Colonic mucosa (tissue), 4 donors: Measurements from ENCODE around the gene TRAPPC1. TPM values are rescaled to one million over a fixed set of nuclear protein-coding genes. Genes with fewer than 3 reads are reported as not detected.

Source experiments
- DNase-seq: peaks from one replicate; pipeline ENCODE4 v3.0.0-alpha.2; 2020
- H3K27ac ChIP-seq: fragments of 200-600 bp; one replicate; pipeline ENCODE4 v1.8.0; 2021
- H3K27me3 ChIP-seq: fragments of 200-600 bp; one replicate; pipeline ENCODE4 v1.8.0; 2021
- H3K36me3 ChIP-seq: fragments of 200-600 bp; one replicate; pipeline ENCODE4 v1.8.0; 2021
- H3K4me1 ChIP-seq: fragments of 200-600 bp; one replicate; pipeline ENCODE4 v1.8.0; 2021; ENCODE audit warnings: mild to moderate bottlenecking
- H3K4me3 ChIP-seq: fragments of 200-600 bp; one replicate; pipeline ENCODE4 v1.8.0; 2021
- H3K9ac ChIP-seq, 2 donors: one replicate each; pipeline ENCODE4 v1.7.0; 2013; ENCODE audit warnings: control low read depth in 2 of 2, low read depth in 2 of 2, low read length in 2 of 2
- H3K9me3 ChIP-seq: fragments of 200-600 bp; one replicate; pipeline ENCODE4 v1.8.0; 2021
- intact Hi-C: fragments of 100-400 bp; cut with DNase I; formaldehyde crosslinking; loops from one replicate; pipeline ENCODE4 v1.14.1; 2022
- total RNA-seq, 2 donors: library from RNA; stranded (reverse); fragmentation: NEBNext Ultra II Directional in 1 of 2; extraction: Animal tissue kit (Norgen Biotek cat#: 25700) in 1 of 2; gene quantifications; one replicate each; pipeline ENCODE4 v1.2.1, GENCODE V29; 2021
- TF ChIP-seq, protein P1 (sequence below): fragments of 200-600 bp; IDR thresholded peaks from one replicate; pipeline ENCODE4 v1.8.0; 2022; ENCODE audit warnings: antibody characterized with exemption, mild to moderate bottlenecking
- donor health status: healthy.
- donor health status: DM: no; HTN: no; CAD: no.
- donor health status: DM: no; HTN: no; CAD: no.

The TRAPPC1 gene
- total RNA-seq, 2 donors from 2014 or later, result 116 to 129 TPM

DNA sequence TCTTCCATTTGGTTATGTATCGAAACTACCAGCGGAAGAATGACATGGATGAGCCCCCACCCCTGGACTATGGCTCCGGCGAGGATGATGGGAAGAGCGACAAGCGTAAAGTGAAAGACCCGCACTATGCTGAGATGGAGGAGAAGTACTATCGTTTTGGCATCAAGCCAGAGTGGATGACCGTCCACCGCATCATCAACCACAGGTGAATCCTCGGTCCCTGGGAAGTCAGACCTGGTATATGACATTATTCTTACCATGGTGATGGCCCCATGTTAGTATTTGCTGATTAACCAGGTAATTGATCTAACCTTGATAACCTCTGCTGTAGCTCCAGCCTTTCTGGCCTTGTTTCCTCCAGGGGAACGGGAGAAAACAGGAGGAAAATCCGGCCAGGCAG lies 34.7 kb downstream of the TRAPPC1 start:
- no peak overlapping the region for H3K9ac ChIP-seq
- no peaks in the 10 kb centered on the region for H3K27me3 ChIP-seq
- no peak overlapping the region for H3K4me3 ChIP-seq
- no peaks in the 10 kb centered on the region for H3K9me3 ChIP-seq
- TF ChIP-seq, protein P1, sequence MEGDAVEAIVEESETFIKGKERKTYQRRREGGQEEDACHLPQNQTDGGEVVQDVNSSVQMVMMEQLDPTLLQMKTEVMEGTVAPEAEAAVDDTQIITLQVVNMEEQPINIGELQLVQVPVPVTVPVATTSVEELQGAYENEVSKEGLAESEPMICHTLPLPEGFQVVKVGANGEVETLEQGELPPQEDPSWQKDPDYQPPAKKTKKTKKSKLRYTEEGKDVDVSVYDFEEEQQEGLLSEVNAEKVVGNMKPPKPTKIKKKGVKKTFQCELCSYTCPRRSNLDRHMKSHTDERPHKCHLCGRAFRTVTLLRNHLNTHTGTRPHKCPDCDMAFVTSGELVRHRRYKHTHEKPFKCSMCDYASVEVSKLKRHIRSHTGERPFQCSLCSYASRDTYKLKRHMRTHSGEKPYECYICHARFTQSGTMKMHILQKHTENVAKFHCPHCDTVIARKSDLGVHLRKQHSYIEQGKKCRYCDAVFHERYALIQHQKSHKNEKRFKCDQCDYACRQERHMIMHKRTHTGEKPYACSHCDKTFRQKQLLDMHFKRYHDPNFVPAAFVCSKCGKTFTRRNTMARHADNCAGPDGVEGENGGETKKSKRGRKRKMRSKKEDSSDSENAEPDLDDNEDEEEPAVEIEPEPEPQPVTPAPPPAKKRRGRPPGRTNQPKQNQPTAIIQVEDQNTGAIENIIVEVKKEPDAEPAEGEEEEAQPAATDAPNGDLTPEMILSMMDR, result no peak
- peaks cover 20% of the 10 kb centered on the region for H3K36me3 ChIP-seq
- no peak overlapping the region for H3K27ac ChIP-seq
- intact Hi-C loops, result no loop called here
- no peaks in the 10 kb centered on the region for H3K4me1 ChIP-seq
- DNase-seq, result no peak

DNA sequence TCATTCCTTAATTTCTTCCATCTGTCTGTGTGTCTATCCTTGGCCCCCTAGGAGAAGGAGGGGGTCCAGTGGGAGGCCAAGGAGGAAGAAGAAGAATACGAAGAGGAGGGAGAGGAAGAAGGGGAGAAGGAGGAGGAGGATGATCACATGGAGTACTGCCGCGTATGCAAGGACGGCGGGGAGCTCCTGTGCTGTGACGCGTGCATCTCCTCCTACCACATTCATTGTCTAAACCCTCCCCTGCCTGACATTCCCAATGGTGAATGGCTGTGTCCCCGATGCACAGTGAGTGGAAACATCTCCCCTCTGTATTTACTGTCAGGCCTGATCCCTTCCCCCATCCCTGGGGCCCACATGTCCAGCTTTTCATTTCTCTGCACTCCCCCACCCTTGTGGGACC lies 36.9 kb downstream of the TRAPPC1 start:
- TF ChIP-seq, protein P1, result no peak
- intact Hi-C loops, result loop anchor here (2.0 kb wide), 1 partner anchor 64 kb away; no protein-coding TSS in a partner anchor
- no peaks in the 10 kb centered on the region for H3K9me3 ChIP-seq
- H3K4me1 ChIP-seq, result peaks cover under 1% of the 10 kb centered on the region
- H3K27me3 ChIP-seq, result no peaks in the 10 kb centered on the region
- H3K36me3 ChIP-seq, result peaks cover 20% of the 10 kb centered on the region
- no peak overlapping the region for H3K9ac ChIP-seq
- DNase-seq, result no peak
- no peak overlapping the region for H3K27ac ChIP-seq
- H3K4me3 ChIP-seq, result no peak overlapping the region

DNA sequence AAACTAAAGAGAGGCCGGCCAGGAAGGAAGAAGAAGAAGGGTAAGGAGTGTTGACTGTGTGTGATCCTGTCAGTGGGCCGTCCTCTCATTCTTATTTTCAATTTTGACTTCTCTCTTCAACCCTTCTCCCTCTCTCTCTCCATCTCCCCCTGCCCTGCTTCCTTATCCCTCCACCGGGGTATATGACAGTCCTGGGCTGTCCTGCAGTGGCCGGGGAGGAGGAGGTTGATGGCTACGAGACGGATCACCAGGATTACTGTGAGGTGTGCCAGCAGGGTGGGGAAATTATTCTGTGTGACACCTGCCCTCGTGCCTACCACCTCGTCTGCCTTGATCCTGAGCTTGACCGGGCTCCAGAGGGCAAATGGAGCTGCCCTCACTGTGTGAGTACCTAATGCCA lies 37.5 kb downstream of the TRAPPC1 start:
- Histone ChIP-seq H3K4me3 (no peak overlapping the region), H3K36me3 (peaks cover 17% of the 10 kb centered on the region), H3K4me1 (peaks cover 7% of the 10 kb centered on the region), H3K27ac (no peak overlapping the region), H3K9me3 (no peaks in the 10 kb centered on the region), H3K9ac (no peak overlapping the region), H3K27me3 (no peaks in the 10 kb centered on the region)
- TF ChIP-seq, protein P1, result no peak
- no peak for DNase-seq
- intact Hi-C loops, result loop anchor here (2.0 kb wide), 1 partner anchor 63 kb away; no protein-coding TSS in a partner anchor

DNA sequence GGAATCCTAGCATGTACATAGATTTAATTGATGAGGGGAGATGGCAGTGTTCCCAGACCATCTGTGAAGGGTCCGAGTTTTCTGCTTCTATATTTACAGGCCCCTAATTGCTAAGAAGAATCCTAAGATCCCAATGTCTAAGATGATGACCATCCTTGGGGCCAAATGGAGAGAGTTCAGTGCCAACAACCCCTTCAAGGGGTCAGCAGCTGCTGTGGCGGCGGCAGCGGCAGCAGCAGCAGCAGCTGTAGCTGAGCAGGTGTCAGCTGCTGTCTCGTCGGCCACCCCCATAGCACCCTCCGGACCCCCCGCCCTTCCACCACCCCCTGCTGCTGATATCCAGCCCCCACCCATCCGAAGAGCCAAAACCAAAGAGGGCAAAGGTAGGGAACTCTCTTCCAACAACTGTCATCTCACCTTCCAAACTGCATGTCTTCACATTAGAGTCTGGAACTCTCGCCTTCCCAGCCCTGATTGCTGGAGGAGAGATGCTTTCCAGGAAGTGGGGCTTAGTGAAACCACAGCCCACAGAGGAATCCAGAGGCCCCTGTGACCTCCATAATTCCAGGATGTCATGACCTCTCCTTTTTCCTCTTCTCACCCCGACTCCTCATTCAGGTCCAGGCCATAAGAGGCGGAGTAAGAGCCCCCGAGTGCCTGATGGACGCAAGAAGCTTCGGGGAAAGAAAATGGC lies 38.4 kb downstream of the TRAPPC1 start:
- H3K4me3 ChIP-seq, result no peak overlapping the region
- peaks cover 17% of the 10 kb centered on the region for H3K36me3 ChIP-seq
- no peak overlapping the region for H3K9ac ChIP-seq
- intact Hi-C loops, result no loop called here
- DNase-seq, result no peak
- H3K27ac ChIP-seq, result no peak overlapping the region
- H3K4me1 ChIP-seq, result peaks cover 12% of the 10 kb centered on the region
- no peaks in the 10 kb centered on the region for H3K27me3 ChIP-seq
- TF ChIP-seq, protein P1, result no peak
- H3K9me3 ChIP-seq, result no peaks in the 10 kb centered on the region

DNA sequence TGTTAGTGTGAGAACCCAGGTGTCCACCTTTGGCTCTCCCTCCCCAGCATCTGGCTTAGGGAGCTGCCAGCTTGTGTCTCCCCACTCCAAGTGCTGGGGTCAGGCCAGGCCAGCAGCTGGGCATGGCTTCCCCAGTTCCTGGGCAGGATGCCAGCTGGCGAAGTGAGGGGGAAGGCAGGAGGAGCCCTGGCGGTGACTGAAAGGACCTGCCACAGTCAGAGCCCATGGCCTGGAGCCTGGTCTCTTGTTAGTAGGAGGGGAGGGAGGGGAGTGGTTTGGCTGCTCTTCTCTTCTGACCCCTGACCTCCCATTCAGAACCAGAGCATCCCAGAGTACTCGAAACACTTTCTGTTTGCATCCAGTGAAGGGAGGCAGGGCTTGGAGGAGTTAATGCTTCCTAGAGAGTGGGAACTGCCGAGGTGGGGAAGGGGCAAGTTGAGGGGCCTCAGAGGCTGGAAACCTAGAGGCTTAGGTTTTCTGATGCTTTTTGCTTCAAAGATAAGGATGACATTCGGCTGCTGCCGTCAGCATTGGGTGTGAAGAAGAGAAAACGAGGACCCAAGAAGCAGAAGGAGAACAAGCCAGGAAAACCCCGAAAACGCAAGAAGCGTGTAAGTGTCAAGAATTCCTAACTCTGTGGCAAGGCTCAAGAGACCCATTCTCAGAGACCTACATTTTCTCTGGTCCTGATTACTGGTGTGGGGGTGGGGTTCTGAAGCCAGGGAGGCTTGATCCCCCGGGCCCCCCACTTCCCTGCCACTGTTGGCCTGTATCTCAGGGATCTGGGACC lies 42.4 kb downstream of the TRAPPC1 start:
- intact Hi-C loops, result no loop called here
- H3K9me3 ChIP-seq, result no peaks in the 10 kb centered on the region
- H3K36me3 ChIP-seq, result peaks cover 17% of the 10 kb centered on the region
- H3K4me3 ChIP-seq, result no peak overlapping the region
- H3K4me1 ChIP-seq, result peaks cover 23% of the 10 kb centered on the region
- TF ChIP-seq, protein P1, result peak; percentile 49
- peak; percentile 98 for DNase-seq
- H3K27ac ChIP-seq, result peak overlapping the region; percentile 99
- peak overlapping the region; percentile 24 to 97 for H3K9ac ChIP-seq
- H3K27me3 ChIP-seq, result no peaks in the 10 kb centered on the region
